Measurements from ENCODE around the gene CTIF.

The CTIF gene

DNA sequence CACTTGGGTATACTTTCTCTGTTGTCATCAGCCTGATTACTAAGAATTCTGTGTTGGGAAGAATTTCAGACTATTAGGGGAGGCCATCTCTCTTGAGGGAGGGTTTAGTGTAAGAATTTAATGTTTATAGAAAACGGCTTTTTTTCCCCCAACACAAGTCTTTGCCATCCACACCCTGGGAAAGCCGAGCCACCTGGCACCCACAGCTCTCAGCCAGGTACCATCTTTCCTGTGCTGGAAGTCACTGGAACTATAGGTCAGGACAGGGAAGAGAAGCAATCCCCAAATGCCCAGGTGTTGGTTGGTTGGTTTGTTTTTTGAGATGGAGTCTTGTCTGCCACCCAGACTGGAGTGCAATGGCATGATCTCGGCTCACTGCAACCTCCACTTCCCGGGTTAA is 256.9 kb downstream of the CTIF start:
- no peak for DNase-seq

DNA sequence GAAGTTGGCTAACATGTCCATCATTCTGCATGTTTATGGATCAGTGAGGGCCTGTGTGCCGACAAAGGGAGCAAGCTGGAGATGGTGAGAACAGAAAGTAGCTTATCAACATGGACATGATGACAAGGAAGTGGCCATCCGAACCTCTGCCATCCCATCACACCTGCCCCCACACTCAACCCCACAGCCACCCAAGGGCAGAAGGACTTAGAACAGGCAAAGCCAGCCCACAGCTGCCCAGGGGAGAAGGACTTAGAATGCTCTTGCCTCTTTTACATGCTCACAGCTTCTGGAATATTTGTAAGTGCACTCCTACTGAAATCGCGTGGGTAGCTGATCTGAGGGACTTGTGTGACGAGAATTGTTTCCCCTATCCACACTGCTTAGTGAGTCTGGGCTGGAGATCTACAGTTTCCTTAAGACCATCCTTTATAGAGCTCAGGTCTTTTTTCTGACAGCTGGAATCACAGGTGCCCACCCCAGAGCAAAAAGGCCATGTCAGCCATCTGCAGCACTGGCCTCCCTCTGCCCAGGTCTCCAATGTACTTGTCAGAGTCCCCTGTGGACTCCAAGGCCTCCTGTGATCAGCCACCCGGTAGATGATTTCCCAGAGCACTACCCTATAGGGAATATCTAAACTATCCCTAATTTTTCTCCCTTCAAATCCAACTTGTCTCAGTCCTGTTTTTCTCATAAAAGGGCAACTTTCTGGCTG is 257.8 kb downstream of the CTIF start:
- no peak for DNase-seq

DNA sequence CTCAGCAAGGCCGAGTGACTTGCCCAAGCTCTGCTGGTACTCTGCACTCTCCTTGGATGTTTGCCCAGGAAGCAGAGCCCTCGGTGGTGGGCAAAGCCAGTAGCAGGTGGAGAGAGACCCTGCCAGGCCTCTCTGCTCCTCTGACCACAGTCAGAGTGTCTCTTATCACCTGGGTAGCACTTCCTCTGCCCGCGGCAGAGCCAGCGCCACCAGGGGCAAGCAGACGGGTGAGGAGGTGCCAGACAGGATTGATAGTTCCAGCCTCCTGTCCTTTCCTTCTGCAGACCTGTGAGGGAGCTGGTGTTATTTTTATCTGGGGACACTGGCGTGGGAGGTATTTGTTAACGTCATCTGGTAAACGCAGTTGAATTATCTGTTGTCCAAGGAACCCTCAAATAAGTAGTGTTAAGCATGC is 259.0 kb downstream of the CTIF start:
- no peak for DNase-seq

DNA sequence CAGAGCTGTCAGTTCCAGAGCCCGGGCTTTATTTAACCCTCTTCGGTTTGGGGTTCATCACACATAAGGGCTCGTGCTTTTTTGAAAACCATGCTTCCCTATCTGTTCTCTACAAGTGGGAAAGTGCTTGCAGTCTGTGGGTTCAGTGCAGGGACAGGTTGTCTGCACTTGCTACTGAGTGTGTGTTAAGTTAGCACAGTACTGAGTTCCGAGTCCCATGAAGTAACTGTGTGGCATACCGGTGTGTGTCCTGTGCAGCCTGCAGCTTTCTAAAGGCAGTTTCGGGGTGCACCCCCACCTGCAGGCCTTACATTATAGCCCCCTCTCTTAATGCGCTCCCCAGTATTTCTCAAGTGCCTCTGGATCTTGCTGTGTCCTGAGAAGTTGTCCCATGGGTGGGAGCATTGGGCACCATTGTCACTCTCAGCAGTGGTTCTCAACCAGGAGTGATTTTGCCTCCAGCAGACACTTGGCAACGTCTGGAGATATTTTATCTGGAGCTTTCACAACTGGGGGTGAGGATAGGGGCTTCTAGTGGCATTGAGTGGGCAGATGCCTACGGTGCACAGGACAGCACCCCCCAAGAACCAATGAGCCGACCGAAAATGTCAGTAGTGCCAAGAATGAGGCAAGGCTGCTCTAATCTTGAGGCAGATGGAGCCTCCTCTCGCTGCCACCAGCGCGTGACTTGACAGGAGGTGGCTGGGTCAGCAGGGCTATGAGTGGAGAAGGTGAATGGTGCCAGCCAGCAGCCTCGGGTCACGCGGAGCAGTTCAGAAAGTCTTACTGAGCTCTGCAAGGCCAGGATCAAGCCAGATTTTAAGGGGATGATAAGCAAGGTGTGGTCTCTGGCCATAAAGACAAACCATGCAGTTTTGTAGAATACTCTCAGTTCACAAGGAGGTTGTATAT is 259.8 kb downstream of the CTIF start:
- DNase-seq: no peak

DNA sequence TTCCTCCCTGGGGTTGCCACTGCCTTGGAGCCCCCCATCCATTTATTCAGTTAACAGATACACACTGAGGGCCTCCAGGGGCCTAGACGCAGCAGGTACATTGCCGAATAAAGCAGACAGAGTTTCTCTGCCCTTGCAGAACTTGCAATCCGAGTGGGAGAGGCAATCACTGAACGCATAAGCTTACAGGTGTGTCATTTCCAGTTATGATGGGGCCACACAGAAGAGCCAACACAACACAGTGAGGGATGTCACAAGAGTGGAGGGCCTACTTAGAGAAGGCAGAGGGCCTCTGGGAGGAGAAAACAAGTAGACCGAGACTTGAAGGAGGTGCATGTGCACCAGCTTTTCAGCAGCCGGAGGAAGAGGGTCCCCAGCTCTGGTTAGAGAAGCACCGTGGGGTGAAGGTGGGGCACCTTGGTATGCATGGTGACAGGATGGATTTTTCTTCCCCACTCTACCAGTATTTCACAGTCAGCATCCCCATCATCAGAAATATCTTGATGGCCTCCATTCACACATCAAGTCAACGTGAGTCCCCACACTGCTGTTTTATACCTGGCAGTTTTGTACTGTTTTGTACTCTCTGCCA is 261.0 kb downstream of the CTIF start:
- DNase-seq: no peak

DNA sequence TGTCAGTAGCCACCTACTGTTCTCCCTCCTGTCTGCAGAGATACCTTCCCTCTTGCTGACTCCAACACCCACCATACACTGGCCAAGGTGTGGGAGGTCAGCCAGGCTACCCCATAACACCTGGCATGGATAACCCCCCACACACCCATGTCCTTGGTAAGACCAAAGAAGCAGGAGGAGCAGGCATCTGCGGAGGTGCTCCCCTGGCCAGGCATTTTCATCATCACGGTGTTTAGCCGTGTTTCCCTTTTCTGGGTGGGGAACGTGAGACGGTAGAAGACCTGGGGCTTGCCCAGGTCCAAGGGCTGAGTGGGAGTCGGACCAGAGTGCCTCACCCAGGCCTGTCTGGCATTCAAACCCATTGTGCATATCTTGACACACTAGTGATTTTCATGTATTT is 261.6 kb downstream of the CTIF start:
- no peak for DNase-seq

DNA sequence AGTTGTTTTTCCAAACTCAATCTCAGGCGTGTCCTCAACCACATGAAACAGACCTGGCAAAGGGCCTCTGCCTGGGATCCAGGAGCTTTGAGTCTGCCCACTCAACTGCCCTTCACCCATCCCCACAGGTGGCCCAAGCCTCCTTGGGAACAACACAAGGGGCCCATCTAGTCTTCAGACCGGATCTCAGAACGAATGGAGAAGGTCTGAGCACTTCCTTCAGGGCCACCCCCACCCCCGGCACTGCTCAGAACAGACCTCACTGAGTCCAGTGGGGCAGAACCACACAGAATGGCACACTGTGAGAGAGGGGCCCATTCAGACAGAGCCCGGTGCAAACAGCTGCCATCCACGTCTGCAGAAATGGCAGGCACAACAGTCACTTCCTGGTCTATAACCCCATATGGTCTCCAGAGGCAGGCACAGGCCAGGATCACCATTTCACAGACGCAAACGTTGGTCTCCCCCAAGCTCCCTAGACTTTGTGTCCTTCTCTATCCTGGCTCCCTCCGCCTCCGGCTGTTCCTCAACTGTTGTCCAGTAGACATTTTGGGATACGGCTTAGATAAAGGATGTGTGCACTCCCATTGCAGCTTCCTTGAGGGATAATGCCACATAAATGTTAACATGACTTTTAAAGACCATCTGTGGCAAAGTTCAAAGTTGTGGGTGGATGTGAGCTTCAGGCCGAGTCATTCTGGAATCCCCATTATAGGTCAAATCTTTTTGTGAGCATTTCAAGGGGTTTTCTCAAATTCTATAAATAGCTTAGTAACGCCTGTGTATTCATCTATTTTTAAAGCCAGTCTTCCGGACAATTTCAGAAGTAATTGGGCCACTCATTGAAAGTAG is 262.3 kb downstream of the CTIF start:
- DNase-seq: no peak

DNA sequence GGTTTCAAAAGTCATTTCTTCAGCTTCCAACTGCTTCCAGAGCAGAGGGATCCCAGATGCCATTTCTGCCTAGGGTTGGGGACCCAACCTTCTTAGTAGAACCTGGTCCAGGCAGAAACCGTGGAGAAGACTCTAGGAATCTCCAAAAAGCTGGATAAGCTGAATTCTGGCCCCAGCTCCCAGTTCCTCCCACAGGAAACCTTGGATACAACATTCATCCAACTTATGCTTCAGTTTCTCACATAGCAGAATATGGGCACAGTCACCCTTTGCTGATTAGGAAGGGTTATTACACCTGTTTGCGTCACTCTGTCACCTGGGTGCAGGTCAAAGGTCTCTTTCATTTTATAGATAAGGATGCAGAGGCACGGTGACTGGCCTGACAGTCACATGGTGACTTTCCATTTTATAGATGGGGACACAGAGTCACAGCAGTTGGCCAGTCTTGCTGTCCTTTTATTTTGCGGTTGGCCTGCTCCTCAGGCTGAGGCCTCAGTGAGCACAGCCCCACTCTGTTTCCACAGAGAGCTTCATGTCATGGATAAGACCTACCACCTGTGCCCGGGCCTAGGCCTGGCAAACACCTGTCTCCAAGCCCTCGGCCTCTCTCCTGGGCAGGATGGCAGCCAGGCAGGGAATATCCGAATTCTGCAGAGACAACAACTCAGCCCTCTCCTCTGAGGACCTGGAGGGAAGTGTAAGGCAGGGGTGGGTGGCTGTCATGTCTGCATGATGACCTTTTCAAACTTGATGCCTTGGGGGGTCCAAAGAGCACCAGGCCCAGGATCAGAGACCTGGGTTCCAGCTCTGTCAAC is 263.1 kb downstream of the CTIF start:
- no peak for DNase-seq

DNA sequence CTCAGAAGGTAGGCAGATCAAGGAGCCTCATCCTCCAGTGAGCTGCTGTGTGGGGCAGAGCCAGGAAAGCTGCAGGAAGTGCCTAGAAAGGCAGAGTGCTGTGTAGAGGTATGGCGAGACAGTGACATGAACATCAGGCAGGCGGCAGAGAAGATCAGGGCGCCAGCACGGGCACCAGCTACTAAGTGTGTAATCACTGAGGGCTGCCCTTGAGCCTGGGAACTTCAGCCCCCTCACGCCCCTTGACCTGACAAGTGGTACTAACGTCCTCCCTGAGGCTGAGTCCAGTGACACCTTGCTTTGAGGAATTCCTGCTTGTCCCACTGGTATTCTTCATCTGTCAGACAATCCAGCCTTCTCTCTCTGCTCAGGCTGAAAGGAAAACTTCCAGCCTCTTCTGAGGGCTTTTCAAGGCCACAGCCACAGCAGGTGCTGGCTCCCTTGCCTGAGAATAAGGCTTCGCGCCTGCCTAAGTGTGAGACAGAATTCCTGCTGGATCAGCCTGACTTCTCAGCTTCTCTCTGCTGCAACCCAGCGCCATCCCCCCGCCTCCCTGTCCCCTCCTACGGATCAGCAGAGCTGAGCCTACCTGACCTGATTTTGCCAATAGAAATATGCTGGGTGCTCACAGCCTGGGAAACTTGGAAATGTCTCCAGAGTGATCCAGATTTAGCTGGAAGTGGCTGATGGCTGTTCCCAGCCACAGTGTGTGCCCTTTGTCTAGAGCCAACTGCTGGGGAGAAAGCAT is 263.9 kb downstream of the CTIF start:
- no peak for DNase-seq

DNA sequence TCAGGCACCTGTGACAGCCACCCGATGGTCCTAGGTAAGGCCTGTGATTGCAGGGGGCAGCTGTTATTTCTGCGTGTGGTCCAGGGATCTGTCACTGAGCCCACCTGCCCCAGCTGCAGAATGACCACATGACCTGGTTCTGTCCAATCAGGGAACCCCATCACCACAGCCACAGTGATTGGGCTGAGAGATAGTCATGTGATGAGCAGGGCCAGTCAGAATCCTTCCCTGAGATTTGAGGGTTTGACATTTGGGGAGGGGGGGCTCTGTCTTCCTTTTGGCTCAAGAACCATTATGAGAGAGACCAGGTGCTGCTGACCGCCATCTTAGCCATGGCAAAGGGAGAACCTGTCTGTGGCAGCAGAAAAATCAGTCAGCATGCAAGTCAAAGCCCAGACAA is 264.7 kb downstream of the CTIF start:
- DNase-seq: no peak

DNA sequence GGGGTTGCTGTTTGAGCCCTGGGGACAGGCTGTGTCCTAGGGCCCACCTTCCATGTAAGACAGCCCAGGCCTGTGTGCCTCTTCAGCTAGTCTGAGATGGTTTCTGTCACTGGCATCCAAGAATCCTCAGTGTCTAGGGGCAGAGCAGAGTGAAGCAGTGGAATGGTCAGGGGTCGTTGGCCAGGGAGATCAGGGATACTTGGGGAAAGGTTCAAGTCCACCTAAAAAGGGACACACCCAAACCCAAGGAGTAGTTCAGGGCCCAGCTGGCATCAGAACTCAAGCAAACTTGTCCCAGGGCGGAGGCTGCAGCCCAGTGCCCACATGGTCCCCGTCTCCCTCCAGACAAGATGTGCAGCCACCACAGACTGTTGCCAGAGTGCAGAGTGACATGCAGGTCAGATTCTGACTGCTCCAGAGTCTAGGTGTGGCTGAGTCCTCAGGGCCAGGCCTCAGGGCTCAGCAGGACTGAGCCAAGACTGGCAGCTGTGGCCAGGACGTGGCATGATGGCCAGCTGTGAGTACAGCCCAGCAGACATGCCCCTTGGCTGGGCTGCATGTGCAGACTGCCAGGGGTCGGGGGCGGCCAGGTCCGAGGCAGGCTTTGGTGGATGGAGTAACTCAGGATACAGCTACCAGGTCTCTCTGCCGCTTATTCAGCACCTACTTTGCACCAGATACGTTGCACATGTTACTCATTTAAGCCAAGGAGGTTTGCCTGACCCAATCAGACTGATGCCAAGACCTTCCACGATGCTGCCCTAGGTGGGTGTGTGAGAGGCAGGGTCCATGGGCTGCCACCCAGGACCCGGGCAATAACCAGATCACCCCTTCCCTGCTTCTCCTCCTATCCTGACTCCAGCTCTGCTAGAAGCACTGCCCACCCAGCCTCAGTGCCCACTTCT is 265.4 kb downstream of the CTIF start:
- no peak for DNase-seq

DNA sequence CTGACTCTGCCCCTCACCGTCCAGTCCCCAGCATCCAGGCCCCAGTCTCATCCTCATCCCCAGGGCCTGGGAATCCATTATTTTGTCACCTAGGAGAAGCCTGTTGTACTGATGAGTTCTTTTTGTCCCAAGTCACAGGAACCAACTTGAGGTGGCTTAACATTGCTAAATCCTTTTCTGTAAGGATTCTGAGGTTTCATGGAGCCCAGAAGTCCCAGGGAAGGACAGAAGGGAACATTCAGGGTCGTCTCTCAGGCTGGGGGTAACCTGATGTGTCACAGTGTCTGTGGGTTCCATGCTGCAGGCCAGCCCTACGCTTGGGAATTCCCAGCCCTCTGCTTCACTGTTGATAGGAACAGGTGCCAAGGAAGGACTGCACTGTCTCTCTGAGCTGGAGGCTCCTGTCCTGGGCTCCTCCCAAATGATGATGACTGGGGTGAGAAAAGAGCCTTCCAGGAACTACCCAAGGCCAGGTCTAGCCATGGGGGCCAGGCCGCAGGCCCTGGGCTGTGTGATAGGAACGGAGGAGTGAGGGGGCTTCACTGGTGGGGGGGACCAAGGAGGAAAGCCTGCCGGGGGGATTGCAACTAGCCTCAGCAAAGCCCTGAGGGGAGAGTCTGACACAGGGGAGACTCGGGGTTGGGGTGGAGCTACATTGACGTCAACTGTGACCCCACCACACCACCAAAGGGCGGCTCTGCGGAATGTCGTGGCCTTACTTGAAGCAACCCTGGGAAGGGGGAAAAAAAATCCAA is 266.2 kb downstream of the CTIF start:
- DNase-seq: no peak

DNA sequence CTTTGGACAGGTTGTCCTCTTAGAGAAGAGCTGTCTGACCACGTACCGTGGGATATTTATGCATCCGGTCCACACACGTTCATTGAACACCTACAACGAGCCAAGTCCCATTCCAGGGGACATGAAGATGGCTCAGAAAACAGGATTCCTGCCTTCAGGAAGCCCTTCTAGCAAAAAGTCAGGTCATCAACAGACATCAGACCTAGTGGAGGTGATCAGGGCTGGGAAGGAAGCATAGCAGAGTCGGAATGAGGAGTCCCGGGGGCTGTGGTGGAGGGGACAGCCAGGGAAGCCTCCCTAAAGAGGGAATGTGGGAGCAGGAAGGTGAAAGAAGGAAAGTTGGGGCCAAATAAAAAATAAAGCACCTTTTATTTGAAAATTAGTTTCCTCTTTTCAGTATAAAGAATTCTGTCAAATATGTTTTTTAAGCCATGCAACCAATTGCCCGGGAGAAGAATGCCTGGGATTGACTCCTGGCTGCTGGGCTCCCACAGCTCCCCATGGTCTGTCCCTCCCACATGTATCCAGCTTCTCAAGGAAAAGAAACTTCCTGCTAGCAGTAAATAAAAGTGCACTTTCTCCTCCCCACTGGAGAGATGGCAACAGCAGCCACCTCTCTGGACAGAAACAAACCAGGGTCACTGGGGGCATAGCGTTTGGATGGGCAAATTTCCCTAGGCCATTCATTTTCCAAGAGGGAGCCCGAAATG is 267.1 kb downstream of the CTIF start:
- DNase-seq: no peak

DNA sequence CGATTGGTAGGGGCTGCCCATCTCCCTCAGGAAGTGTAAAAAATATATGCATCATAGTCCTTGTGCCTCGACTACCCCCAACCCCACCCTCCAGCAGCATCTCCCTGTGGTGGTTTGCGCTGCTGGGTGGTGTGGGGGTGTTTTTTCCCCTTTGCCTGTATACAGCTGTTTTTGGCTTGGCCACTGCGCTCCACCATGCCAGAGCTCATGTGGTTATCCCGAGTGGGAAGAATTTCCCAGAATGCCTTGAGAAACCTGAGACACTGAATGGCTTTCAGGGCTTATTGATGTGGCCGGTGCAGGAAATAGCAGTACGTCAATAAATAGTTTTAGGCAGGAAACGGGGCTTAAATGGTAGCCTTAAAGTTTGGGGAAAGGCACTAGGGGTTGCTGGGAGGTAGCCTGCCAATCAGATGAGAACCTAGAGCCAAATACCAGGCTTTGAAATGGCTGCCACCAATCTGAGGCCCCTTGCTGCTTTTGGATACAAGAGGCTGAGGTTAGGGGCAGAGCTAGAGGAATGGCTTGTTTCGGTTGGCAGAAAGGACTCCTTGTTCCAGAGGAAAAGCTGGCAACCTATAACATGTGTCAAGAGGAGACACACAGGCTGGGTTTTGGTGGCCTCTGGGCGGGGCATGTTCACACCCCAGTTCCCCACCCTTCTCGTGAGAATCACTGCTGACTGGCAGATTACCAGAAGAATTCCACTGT is 267.9 kb downstream of the CTIF start:
- no peak for DNase-seq

DNA sequence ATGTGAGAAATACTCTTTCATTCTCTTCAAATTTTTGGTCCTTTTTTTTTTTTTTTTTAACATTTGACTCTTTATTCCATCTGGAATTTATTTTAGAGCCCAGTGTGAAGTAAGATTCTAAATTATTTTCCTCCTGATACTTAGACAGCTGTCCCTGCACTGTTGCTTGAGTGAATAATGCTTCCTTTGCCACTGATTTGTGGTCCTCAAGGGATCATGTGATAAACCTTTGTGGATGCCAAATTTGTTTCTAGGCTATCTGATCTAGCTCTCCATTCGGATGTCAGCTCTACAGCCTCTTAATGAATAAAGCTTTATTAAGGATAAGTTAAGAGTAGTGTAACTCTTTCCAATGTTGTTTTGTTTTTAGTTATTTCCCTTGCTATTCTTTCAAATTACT is 269.6 kb downstream of the CTIF start:
- DNase-seq: no peak

DNA sequence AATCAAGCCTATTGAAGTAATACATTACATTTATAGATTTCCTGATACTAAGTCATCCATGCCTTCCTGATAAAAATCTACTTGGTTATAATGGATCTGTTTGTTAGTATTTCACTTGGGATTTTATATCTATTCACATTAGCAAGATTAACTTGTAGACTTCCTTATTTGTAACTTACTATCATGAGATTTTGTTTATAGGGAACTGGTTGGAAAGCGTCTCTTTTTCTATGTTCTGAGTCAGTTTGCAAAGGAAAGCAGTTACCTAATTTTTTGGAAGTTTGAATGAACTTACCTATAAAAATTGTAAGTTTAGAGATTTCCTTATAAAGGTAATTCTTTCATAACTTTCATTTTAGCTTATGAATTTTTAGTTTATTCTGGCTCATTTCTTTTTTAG is 270.5 kb downstream of the CTIF start:
- DNase-seq: no peak

DNA sequence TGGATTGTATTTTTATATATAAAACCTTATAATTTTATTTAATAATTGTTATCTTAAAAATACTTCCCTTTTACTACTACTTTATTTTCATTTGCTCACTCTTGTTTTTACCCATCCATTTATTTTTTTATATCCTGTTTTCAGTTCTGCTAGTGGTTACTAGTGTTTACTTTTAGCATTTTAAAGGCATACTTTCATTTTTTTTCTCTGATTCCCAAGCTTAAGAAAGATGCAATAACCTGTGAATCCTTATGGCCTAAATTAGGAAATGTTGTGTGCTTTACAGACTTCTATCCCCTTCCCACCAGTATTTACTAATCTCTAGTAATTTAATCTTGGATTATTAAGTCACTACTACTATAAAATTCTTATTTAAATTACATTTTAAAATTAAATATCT is 272.0 kb downstream of the CTIF start:
- no peak for DNase-seq

DNA sequence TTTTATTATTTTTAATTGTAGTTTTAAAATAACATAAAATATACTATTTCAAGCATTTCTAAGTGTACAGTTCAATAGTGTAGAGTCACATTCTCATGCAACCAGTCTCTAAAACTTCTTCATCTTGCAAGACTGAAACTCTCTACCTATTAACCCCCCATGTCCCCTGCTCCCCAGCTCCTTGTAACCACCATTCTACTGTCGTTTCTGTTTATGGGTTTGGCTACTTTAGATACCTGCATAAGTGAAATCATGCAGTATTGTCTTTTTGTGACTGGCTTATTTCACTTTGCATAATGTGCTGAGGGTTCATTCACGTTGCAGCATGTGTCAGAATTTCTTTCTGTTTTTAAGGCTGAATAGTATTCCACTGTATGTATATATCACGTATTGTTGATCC is 272.6 kb downstream of the CTIF start:
- DNase-seq: no peak

Measured in activated CD4-positive, alpha-beta T cell treated with anti-CD3 and anti-CD28 coated beads, Interleukin-2, amount 50 U/mL, for 4 hours (primary cell).